Ovary (tissue), 9 donors: ENCODE results near the gene SLCO3A1. TPM values are rescaled to one million over a fixed set of nuclear protein-coding genes. Genes with fewer than 3 reads are reported as not detected.

Experiments
- DNase-seq, 5 donors: peaks; one replicate each; pipeline ENCODE4 v3.0.0-alpha.2; 2019 to 2020
- H3K27ac ChIP-seq, 2 donors: fragments of 200-600 bp; one replicate each; pipeline versions ENCODE4 v1.5.1 to v1.8.0; 2019 to 2022
- H3K27me3 ChIP-seq: fragments of 200-600 bp; one replicate; pipeline ENCODE4 v1.8.0; 2022
- H3K36me3 ChIP-seq: fragments of 200-600 bp; sonication (generic); one replicate; pipeline ENCODE4 v1.5.1; 2019
- H3K4me1 ChIP-seq: one replicate; pipeline ENCODE4 v1.8.1; 2013; ENCODE audit warnings: mild to moderate bottlenecking, moderate library complexity; ENCODE audit not compliant: insufficient read depth
- H3K4me3 ChIP-seq: fragments of 200-600 bp; sonication (generic); one replicate; pipeline ENCODE4 v1.5.1; 2017
- H3K9me3 ChIP-seq, 2 donors: fragments of 200-600 bp in 1 of 2; sonication (generic) in 1 of 2; one replicate each; pipeline versions ENCODE4 v1.5.1 to v1.8.1; 2013 to 2019; ENCODE audit warnings: mild to moderate bottlenecking in 1 of 2, moderate library complexity in 1 of 2
- EP300 ChIP-seq: sonication (generic); formaldehyde crosslinking; IDR thresholded peaks from one replicate; pipeline ENCODE4 v1.6.1; 2017; ENCODE audit warnings: antibody characterized with exemption
- POLR2A ChIP-seq: fragments of 450-650 bp; IDR thresholded peaks from one replicate; pipeline ENCODE4 v1.6.1; 2017; ENCODE audit warnings: antibody characterized with exemption, mild to moderate bottlenecking, moderate library complexity
- WGBS, 3 donors: extraction: QIAGEN DNeasy Blood & Tissue Kit in 1 of 3; methylation state at CpG; one replicate each; pipeline versions ENCODE4 v1.1.5 to v1.1.7; 2013 to 2017; 5-methylcytosine and 5-hydroxymethylcytosine counted together
- intact Hi-C, 4 donors: fragments of 100-400 bp; cut with DNase I; formaldehyde crosslinking; loops; one replicate each; pipeline versions ENCODE4 v1.11.0 to v1.15.1; 2022 to 2023
- polyA plus RNA-seq, 2 donors: library from polyadenylated mRNA; stranded (reverse); fragments of 200-250 nt in 1 of 2; fragments of 350-450 nt in 1 of 2; fragmentation: Illumina TruSeq in 1 of 2; extraction: RNeasy Lipid Tissue Mini Kit (QIAGEN cat#74804) in 1 of 2; gene quantifications; one replicate each; pipeline ENCODE4 v1.2.3, GENCODE V29; 2013 to 2014
- total RNA-seq, 7 donors: library from RNA; depleted of rRNA in 2 of 7; stranded (reverse); fragments of >200 nt in 2 of 7; fragmentation: NEBNext Ultra II Directional in 3 of 7; extraction: Animal tissue kit (Norgen Biotek cat#: 25700) in 3 of 7; gene quantifications; one replicate each; pipeline versions ENCODE4 v1.1.0 to v1.2.4, GENCODE V29; 2016 to 2023
- TF ChIP-seq, protein P1 (sequence below), 3 donors: fragments of 450-650 bp in 2 of 3; fragments of 200-600 bp in 1 of 3; IDR thresholded peaks; one replicate each; pipeline versions ENCODE4 v1.5.1 to v1.8.0; 2016 to 2022; ENCODE audit warnings: antibody characterized with exemption in 3 of 3, mild to moderate bottlenecking in 1 of 3
- donor health status: DM: no; HTN: no; CAD: no; lungs with moderate emphysema.
- donor health status: DM: no; HTN: no; CAD: no.
- donor health status: Bipolar disorder and iron deficiency.
- donor health status: DM: yes; HTN: yes; CAD: no.
- donor health status: DM: no; HTN: no; CAD: no.
- donor health status: DM: yes; HTN: yes; CAD: no.

SLCO3A1 gene
- total and polyA plus RNA-seq, 9 donors, result 5.0 to 20.0 (median 12.5) TPM

DNA sequence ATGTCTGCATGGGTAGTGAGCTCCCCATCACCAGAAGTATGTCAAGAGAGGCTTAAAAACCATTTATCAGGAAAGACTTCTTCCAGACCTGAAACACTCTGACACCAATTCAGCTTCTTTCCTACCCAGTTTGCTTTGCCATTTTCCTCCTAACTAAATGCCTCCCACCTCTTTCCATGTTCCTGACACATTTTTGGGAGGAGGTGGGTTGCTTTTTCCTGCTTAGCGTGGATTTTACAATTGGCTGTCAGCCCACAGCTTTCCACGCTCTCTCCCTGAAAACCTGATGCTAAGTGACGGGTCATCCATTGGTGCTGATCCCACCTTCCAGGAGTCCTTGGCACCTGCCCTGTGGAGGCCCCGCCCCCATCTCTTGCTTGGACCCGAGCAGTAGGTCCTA lies 275.3 kb downstream of the SLCO3A1 start:
- H3K4me1 ChIP-seq, result no peaks in the 10 kb centered on the region
- intact Hi-C loops, result no loop called here
- H3K4me3 ChIP-seq, result no peak overlapping the region
- WGBS, 3 donors, result 87 to 90% (median 88%) methylated on average over 5 of the region's 5 CpGs
- TF ChIP-seq POLR2A, result no peak
- TF ChIP-seq, protein P1, sequence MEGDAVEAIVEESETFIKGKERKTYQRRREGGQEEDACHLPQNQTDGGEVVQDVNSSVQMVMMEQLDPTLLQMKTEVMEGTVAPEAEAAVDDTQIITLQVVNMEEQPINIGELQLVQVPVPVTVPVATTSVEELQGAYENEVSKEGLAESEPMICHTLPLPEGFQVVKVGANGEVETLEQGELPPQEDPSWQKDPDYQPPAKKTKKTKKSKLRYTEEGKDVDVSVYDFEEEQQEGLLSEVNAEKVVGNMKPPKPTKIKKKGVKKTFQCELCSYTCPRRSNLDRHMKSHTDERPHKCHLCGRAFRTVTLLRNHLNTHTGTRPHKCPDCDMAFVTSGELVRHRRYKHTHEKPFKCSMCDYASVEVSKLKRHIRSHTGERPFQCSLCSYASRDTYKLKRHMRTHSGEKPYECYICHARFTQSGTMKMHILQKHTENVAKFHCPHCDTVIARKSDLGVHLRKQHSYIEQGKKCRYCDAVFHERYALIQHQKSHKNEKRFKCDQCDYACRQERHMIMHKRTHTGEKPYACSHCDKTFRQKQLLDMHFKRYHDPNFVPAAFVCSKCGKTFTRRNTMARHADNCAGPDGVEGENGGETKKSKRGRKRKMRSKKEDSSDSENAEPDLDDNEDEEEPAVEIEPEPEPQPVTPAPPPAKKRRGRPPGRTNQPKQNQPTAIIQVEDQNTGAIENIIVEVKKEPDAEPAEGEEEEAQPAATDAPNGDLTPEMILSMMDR (IDR thresholded peaks at IDR 0.05), result no peak
- no peak for TF ChIP-seq EP300
- DNase-seq, result no peak
- H3K27ac ChIP-seq, result no peak overlapping the region
- H3K9me3 ChIP-seq, result no peaks in the 10 kb centered on the region
- no peaks in the 10 kb centered on the region for H3K36me3 ChIP-seq
- no peaks in the 10 kb centered on the region for H3K27me3 ChIP-seq

DNA sequence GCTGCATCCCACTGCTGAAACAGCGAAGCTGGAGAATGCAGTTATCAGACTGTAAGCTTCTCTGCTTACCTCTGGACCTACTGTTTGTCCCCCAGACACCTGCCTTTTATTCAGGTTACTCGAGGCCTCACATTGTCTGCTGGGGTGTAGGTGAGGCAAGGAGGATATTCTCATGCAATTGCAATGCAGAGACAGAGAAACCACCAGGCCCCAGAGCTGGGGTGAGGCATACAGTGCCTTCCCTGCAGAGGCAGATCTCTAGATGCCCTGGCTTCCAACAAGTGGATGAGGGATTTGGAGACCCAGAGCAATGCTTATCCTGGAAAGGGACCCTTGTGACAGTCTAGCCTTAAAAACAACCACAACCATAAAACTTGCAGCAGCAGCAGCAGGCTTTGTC lies 276.7 kb downstream of the SLCO3A1 start:
- intact Hi-C loops, result no loop called here
- Histone ChIP-seq H3K36me3 (no peaks in the 10 kb centered on the region), H3K27ac (no peak overlapping the region), H3K9me3 (no peaks in the 10 kb centered on the region), H3K4me1 (no peaks in the 10 kb centered on the region), H3K27me3 (no peaks in the 10 kb centered on the region), H3K4me3 (no peak overlapping the region)
- DNase-seq, result no peak
- TF ChIP-seq POLR2A, result no peak
- TF ChIP-seq, protein P1 (IDR thresholded peaks at IDR 0.05), result no peak
- WGBS, 3 donors, result 75 to 84% (median 83%) methylated on average over 2 of the region's 2 CpGs

DNA sequence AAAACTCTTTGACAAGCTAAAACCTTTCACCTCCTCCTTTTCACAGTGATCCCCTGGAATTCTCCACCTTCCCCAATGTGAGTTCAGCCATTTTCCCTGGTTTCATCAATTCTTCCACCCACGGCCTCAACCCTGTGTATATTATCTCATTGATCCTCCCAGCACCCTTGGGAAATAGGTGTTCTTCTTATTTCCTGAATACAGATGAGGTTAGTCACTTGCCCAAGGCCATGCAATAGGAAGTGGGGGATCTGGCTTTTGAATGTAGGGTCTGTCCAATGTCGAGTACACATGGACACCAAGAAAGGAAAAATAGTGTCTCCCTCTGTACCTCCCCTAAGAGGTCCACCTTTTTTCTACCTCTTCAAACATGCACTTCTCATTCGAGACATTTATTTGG lies 277.4 kb downstream of the SLCO3A1 start:
- no peaks in the 10 kb centered on the region for H3K27me3 ChIP-seq
- intact Hi-C loops, result no loop called here
- TF ChIP-seq, protein P1 (IDR thresholded peaks at IDR 0.05), result no peak
- no peak for TF ChIP-seq EP300
- no peak for TF ChIP-seq POLR2A
- no peak overlapping the region for H3K27ac ChIP-seq
- no peak overlapping the region for H3K4me3 ChIP-seq
- no peaks in the 10 kb centered on the region for H3K9me3 ChIP-seq
- no peaks in the 10 kb centered on the region for H3K36me3 ChIP-seq
- H3K4me1 ChIP-seq, result no peaks in the 10 kb centered on the region
- no peak for DNase-seq
- 75 to 85% (median 76%) methylated on average over 3 of the region's 3 CpGs for WGBS, 3 donors

DNA sequence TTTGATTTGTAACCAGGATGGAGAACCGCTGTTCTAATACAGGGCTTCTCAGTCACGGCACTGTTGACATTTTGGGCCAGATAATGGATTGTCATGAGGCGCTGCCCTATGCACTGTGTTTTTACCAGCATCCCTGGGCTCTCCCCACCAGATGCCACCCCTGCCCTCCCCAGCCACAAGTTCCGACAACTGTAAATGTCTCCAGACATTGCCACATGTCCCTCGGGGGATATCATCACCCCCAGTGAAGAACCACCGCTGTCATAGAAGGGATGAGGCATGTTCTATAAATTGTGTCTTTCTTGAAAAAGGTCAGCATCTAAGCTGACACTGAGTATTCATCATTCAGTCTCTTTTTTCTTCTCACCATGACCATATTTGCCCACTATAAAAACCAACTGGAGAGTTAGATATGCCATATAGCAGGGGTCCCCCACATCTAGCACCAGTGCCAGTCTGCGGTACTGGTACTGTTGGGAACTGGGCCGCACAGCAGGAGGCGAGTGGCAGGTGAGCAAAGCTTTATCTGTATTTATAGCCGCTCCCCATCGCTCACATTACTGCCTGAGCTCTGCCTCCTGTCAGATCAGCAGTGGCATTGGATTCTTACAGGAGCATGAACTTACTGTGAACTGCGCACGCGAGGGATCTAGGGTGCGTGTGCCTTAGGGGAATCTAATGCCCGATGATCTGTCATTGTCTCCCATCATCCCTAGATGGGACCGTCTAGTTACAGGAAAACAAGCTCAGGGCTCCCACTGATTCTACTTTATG lies 279.7 kb downstream of the SLCO3A1 start:
- Histone ChIP-seq H3K4me1 (no peaks in the 10 kb centered on the region), H3K9me3 (no peaks in the 10 kb centered on the region), H3K36me3 (no peaks in the 10 kb centered on the region), H3K27ac (no peak overlapping the region), H3K4me3 (no peak overlapping the region), H3K27me3 (no peaks in the 10 kb centered on the region)
- no peak for TF ChIP-seq EP300
- TF ChIP-seq, protein P1 (IDR thresholded peaks at IDR 0.05), result no peak
- TF ChIP-seq POLR2A, result no peak
- 91% methylated on average over 17 of the region's 17 CpGs for WGBS, 3 donors
- no peak for DNase-seq
- intact Hi-C loops, result no loop called here
